A549 (cell line): ENCODE measurements around the gene PI4KB.

ENCODE experiments used
- BCL3 ChIP-seq: fragments of >200 bp; sonication (Bioruptor Twin); formaldehyde crosslinking; IDR thresholded peaks from 3 replicates; pipeline ENCODE4 v1.6.1; 2016
- BHLHE40 ChIP-seq: IDR thresholded peaks from 2 replicates; pipeline ENCODE4 v1.6.1; 2012; ENCODE audit warnings: low read depth, low read length, inconsistent platforms
- CHD2 ChIP-seq: fragments of 150-350 bp; IDR thresholded peaks from 2 replicates; pipeline ENCODE4 v1.6.1; 2014; ENCODE audit warnings: low read length; ENCODE audit not compliant: partially characterized antibody
- CHD4 ChIP-seq: fragments of 200-600 bp; sonication (generic); IDR thresholded peaks from 2 replicates; pipeline ENCODE4 v1.6.1; 2016; ENCODE audit warnings: antibody characterized with exemption, mild to moderate bottlenecking, borderline replicate concordance
- EHMT2 ChIP-seq: fragments of 200-600 bp; sonication (generic); IDR thresholded peaks from 2 replicates; pipeline ENCODE4 v1.6.1; 2016; ENCODE audit warnings: antibody characterized with exemption, low read depth, mild to moderate bottlenecking, moderate library complexity
- FOSB ChIP-seq: fragments of 250-450 bp; sonication (Bioruptor Pico); IDR thresholded peaks from 2 replicates; pipeline ENCODE4 v1.5.0; 2020; ENCODE audit warnings: mild to moderate bottlenecking, moderate library complexity
- PHF8 ChIP-seq: fragments of 200-600 bp; sonication (generic); IDR thresholded peaks from 2 replicates; pipeline ENCODE4 v1.6.1; 2016; ENCODE audit warnings: low read depth, mild to moderate bottlenecking, antibody characterized with exemption, moderate library complexity, borderline replicate concordance
- POLR2A ChIP-seq: IDR thresholded peaks from 2 replicates; pipeline ENCODE4 v1.6.1; 2012; ENCODE audit warnings: mild to moderate bottlenecking, low read length
- RCOR1 ChIP-seq: fragments of 150-350 bp; IDR thresholded peaks from 2 replicates; pipeline ENCODE4 v1.6.1; 2014; ENCODE audit warnings: antibody characterized with exemption, low read length, low read depth
- SMC3 ChIP-seq: fragments of >200 bp; sonication (Bioruptor Twin); formaldehyde crosslinking; IDR thresholded peaks from 3 replicates; pipeline ENCODE4 v1.6.1; 2018; ENCODE audit warnings: inconsistent platforms
- TF ChIP-seq, protein P1 (sequence below): fragments of >200 bp; sonication (Bioruptor Twin); formaldehyde crosslinking; IDR thresholded peaks from 3 replicates; pipeline ENCODE4 v1.5.1; 2016
- TF ChIP-seq, protein P2 (sequence below): fragments of 150-350 bp; IDR thresholded peaks from 2 replicates; pipeline ENCODE4 v1.6.1; 2014; ENCODE audit warnings: low read depth, mild to moderate bottlenecking, low read length

DNA sequence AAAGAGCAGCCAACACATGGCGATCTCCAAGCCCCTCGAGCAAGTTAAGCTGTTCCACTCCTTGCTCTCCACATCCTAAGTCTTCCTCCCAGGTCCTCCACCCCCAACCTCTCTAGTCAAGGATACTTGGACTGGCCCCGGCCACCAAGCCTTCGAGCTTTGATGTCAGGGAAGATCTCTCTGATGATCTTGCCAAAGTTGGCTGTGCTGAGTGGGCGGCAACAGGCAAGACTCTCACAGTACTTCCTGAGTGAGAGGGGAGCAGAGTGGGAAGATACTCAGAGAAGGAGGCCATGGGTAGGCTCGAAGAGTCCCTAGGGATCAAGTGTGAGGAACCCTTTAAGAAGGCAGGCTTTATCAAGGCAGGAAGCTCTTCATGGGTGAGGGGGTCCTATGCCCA, 17.1 kb upstream of the PI4KB start:
- no peak for TF ChIP-seq SMC3
- TF ChIP-seq, protein P1, sequence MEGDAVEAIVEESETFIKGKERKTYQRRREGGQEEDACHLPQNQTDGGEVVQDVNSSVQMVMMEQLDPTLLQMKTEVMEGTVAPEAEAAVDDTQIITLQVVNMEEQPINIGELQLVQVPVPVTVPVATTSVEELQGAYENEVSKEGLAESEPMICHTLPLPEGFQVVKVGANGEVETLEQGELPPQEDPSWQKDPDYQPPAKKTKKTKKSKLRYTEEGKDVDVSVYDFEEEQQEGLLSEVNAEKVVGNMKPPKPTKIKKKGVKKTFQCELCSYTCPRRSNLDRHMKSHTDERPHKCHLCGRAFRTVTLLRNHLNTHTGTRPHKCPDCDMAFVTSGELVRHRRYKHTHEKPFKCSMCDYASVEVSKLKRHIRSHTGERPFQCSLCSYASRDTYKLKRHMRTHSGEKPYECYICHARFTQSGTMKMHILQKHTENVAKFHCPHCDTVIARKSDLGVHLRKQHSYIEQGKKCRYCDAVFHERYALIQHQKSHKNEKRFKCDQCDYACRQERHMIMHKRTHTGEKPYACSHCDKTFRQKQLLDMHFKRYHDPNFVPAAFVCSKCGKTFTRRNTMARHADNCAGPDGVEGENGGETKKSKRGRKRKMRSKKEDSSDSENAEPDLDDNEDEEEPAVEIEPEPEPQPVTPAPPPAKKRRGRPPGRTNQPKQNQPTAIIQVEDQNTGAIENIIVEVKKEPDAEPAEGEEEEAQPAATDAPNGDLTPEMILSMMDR, result no peak
- TF ChIP-seq BCL3, result no peak
- TF ChIP-seq CHD4, result no peak
- TF ChIP-seq BHLHE40, result no peak
- no peak for TF ChIP-seq FOSB
- no peak for TF ChIP-seq CHD2
- no peak for TF ChIP-seq EHMT2
- no peak for TF ChIP-seq POLR2A
- TF ChIP-seq RCOR1, result no peak
- TF ChIP-seq, protein P2, sequence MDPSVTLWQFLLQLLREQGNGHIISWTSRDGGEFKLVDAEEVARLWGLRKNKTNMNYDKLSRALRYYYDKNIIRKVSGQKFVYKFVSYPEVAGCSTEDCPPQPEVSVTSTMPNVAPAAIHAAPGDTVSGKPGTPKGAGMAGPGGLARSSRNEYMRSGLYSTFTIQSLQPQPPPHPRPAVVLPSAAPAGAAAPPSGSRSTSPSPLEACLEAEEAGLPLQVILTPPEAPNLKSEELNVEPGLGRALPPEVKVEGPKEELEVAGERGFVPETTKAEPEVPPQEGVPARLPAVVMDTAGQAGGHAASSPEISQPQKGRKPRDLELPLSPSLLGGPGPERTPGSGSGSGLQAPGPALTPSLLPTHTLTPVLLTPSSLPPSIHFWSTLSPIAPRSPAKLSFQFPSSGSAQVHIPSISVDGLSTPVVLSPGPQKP, result no peak
- no peak for TF ChIP-seq PHF8
